ENCODE results near the gene HELQ. TPM values are rescaled to one million over a fixed set of nuclear protein-coding genes. Genes with fewer than 3 reads are reported as not detected.

Gene HELQ
- total and polyA plus RNA-seq, 2 of the 13 experiments (the other 11 are each of a cell fraction or from before 2014, with no cell fraction given), result 6.6 to 10.8 TPM

DNA sequence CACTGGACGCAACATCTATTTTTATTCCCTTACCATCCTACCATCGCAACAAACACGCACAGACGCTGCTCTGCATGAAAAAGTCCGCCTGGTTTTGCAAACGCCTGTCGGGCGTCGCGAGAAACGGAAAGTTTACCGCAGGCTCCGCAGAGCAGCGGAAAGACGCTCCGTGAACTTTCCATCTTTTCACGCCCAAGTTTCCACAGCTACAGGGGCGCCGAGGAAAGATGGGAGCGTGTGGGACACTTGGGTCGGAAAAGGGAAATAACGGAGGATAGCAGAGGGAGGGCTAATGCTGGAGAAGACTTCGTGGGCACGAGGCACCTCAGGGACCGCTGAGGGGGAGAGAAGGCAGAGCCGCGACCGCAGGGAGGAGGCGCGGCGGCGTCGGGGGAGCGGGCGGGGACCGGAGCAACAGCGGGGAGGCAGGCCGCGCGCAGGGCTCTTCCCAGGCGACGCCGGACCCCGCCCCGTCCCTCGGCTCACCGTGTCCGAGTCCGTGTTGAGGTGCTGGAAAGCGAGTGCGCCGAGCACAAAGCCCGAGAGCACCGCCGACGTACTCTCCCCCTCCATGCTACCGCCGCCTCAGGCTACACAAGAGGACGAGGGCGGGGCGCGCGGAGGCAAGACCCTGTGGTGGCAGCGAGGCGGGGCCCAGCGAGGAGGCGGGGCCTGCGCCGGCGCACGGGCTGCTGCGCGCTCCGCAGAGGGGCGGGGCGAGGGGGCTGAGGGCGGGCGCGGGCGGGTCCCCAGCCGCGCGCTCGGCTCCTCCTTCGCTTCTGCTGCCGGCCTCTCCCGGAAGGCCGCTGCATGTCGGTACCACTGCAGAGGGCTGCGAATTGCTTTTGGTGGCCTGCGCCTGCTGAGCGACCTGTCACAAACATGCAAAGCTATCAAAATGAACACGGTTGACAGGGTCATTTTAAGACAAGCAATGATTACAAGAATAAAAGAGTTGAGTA, 29.2 kb upstream of the HELQ start, which contains the start of gene ABRAXAS1 (continued):
- TF ChIP-seq, protein P1, sequence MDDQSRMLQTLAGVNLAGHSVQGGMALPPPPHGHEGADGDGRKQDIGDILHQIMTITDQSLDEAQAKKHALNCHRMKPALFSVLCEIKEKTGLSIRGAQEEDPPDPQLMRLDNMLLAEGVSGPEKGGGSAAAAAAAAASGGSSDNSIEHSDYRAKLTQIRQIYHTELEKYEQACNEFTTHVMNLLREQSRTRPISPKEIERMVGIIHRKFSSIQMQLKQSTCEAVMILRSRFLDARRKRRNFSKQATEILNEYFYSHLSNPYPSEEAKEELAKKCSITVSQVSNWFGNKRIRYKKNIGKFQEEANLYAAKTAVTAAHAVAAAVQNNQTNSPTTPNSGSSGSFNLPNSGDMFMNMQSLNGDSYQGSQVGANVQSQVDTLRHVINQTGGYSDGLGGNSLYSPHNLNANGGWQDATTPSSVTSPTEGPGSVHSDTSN (CRISPR knock-in tag; IDR thresholded peaks at IDR 0.05; ENCODE audit: borderline replicate concordance), result no peak
- no peak for TF ChIP-seq EP300 (IDR thresholded peaks at IDR 0.05; ENCODE audit: low read depth in 2 of 2, low read length in 2 of 2)
- no peak for TF ChIP-seq EP300 (CRISPR knock-in tag; IDR thresholded peaks at IDR 0.05; ENCODE audit: borderline replicate concordance)
- TF ChIP-seq NR1H2 (CRISPR knock-in tag; IDR thresholded peaks at IDR 0.05; ENCODE audit: borderline replicate concordance, low read depth), result peak; percentile 47; the same call in 1 of the 2 replicates
- TF ChIP-seq, protein P2, sequence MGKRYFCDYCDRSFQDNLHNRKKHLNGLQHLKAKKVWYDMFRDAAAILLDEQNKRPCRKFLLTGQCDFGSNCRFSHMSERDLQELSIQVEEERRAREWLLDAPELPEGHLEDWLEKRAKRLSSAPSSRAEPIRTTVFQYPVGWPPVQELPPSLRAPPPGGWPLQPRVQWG (CRISPR knock-in tag; IDR thresholded peaks at IDR 0.05; ENCODE audit: borderline replicate concordance, low read depth), result no peak
- no peak for TF ChIP-seq MZF1 (CRISPR knock-in tag; IDR thresholded peaks at IDR 0.05; ENCODE audit: borderline replicate concordance)
- TF ChIP-seq, protein P3, sequence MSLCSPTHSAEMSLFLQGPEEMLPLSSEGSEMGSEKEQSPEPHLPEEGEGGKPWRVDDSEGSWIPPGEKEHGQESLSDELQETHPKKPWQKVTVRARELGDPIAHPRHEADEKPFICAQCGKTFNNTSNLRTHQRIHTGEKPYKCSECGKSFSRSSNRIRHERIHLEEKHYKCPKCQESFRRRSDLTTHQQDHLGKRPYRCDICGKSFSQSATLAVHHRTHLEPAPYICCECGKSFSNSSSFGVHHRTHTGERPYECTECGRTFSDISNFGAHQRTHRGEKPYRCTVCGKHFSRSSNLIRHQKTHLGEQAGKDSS (CRISPR knock-in tag; IDR thresholded peaks at IDR 0.05; ENCODE audit: borderline replicate concordance, low read depth), result peak; percentile 91; the same call in 1 of the 2 replicates
- TF ChIP-seq SUZ12 (IDR thresholded peaks at IDR 0.05; ENCODE audit: low read depth, low read length), result no peak
- TF ChIP-seq AKAP8 (CRISPR knock-in tag; IDR thresholded peaks at IDR 0.05), result peak; percentile 84
- TF ChIP-seq, protein P4, sequence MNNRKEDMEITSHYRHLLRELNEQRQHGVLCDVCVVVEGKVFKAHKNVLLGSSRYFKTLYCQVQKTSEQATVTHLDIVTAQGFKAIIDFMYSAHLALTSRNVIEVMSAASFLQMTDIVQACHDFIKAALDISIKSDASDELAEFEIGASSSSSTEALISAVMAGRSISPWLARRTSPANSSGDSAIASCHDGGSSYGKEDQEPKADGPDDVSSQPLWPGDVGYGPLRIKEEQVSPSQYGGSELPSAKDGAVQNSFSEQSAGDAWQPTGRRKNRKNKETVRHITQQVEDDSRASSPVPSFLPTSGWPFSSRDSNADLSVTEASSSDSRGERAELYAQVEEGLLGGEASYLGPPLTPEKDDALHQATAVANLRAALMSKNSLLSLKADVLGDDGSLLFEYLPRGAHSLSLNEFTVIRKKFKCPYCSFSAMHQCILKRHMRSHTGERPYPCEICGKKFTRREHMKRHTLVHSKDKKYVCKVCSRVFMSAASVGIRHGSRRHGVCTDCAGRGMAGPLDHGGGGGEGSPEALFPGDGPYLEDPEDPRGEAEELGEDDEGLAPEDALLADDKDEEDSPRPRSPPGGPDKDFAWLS (CRISPR knock-in tag; IDR thresholded peaks at IDR 0.05; ENCODE audit: borderline replicate concordance), result no peak
- TF ChIP-seq, protein P5, sequence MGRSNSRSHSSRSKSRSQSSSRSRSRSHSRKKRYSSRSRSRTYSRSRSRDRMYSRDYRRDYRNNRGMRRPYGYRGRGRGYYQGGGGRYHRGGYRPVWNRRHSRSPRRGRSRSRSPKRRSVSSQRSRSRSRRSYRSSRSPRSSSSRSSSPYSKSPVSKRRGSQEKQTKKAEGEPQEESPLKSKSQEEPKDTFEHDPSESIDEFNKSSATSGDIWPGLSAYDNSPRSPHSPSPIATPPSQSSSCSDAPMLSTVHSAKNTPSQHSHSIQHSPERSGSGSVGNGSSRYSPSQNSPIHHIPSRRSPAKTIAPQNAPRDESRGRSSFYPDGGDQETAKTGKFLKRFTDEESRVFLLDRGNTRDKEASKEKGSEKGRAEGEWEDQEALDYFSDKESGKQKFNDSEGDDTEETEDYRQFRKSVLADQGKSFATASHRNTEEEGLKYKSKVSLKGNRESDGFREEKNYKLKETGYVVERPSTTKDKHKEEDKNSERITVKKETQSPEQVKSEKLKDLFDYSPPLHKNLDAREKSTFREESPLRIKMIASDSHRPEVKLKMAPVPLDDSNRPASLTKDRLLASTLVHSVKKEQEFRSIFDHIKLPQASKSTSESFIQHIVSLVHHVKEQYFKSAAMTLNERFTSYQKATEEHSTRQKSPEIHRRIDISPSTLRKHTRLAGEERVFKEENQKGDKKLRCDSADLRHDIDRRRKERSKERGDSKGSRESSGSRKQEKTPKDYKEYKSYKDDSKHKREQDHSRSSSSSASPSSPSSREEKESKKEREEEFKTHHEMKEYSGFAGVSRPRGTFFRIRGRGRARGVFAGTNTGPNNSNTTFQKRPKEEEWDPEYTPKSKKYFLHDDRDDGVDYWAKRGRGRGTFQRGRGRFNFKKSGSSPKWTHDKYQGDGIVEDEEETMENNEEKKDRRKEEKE (IDR thresholded peaks at IDR 0.05), result no peak
- TF ChIP-seq ZNF567 (CRISPR knock-in tag; IDR thresholded peaks at IDR 0.05; ENCODE audit: borderline replicate concordance), result peak; percentile 83; the same call in 1 of the 2 replicates
- no peak for TF ChIP-seq RARA (CRISPR knock-in tag; IDR thresholded peaks at IDR 0.05)
- TF ChIP-seq HIVEP1 (CRISPR knock-in tag; IDR thresholded peaks at IDR 0.05), result no peak; the same call in 1 of the 2 replicates
